RWPE1 (cell line): ENCODE measurements around the gene NCOA1.

Experiments
- CTCF ChIA-PET: fragments of 350-600 bp; sonication (Branson Sonifier 250); formaldehyde crosslinking; extraction: SDS; loops from one replicate; lab custom pipeline; 2021; lab: Yijun Ruan, JAX
- POLR2A ChIA-PET: fragments of 400-600 bp; formaldehyde crosslinking; extraction: SDS; loops from one replicate; lab custom pipeline; 2020; ENCODE audit warnings: antibody characterized with exemption; ENCODE audit not compliant: low non-redundant PET; lab: Yijun Ruan, JAX
- DNase-seq: peaks from one replicate; pipeline ENCODE4 v3.0.0; 2012; ENCODE audit warnings: low spot score
- H3K27ac ChIP-seq: fragments of 450-650 bp; 2 replicates; pipeline ENCODE4 v1.5.1; 2017
- CTCF ChIP-seq: fragments of 450-650 bp; conservative IDR thresholded peaks from 2 replicates; pipeline ENCODE4 v1.5.1; 2017; ENCODE audit warnings: low read depth, mild to moderate bottlenecking

Gene NCOA1

GRCh38 chr2:24621779-24622538 lies 130.9 kb downstream of the NCOA1 start:
- DNase-seq = no peak
- ChIA-PET CTCF (no interaction called here), POLR2A (no interaction called here)
- no peak overlapping the region for H3K27ac ChIP-seq
- TF ChIP-seq CTCF = no peak

GRCh38 chr2:24623535-24623934 lies 132.5 kb downstream of the NCOA1 start:
- CTCF ChIA-PET = no interaction called here
- no peak for DNase-seq
- TF ChIP-seq CTCF = no peak
- no peak overlapping the region for H3K27ac ChIP-seq
- POLR2A ChIA-PET = no interaction called here

GRCh38 chr2:24625728-24626127 lies 134.7 kb downstream of the NCOA1 start:
- ChIA-PET POLR2A (no interaction called here), CTCF (no interaction called here)
- H3K27ac ChIP-seq = no peak overlapping the region
- no peak for DNase-seq
- no peak for TF ChIP-seq CTCF

- no peak for TF ChIP-seq CTCF
- POLR2A ChIA-PET = no interaction called here
- CTCF ChIA-PET = no interaction called here
Observed at GRCh38 chr2:24626131-24626530, 135.1 kb downstream of the NCOA1 start.

GRCh38 chr2:24628746-24629145 lies 137.7 kb downstream of the NCOA1 start:
- ChIA-PET POLR2A (no interaction called here), CTCF (no interaction called here)
- no peak for DNase-seq
- TF ChIP-seq CTCF = no peak
- H3K27ac ChIP-seq = no peak overlapping the region

More at GRCh38 chr2:24626131-24626530, 135.1 kb downstream of the NCOA1 start:
- H3K27ac ChIP-seq = no peak overlapping the region
- no peak for DNase-seq

- DNase-seq = no peak
- CTCF ChIA-PET = interaction anchor here (0.6 to 1.0 kb wide), 2 partner anchors 17 to 1100 kb away, joined by 3 read pairs; no protein-coding TSS in a partner anchor
- POLR2A ChIA-PET = no interaction called here
- no peak overlapping the region for H3K27ac ChIP-seq
- no peak for TF ChIP-seq CTCF
Observed at GRCh38 chr2:24632172-24632571, 141.1 kb downstream of the NCOA1 start.
